ENCODE data around the gene SH2D1B. TPM values are rescaled to one million over a fixed set of nuclear protein-coding genes. Genes with fewer than 3 reads are reported as not detected.

The SH2D1B gene
- total RNA-seq, 3 donors from 2014 or later (not counting 1 experiment from before 2014, with no cell fraction given), result 133 to 250 (median 143) TPM

- H3K27me3 Mint-ChIP-seq (ENCODE audit: low read depth in 2 of 2), result no peaks in the 10 kb centered on the region
- ATAC-seq (no peak), DNase-seq (no peak)
- H3K4me3 Mint-ChIP-seq, result no peak overlapping the region
- no peaks in the 10 kb centered on the region for H3K36me3 ChIP-seq (ENCODE audit: control insufficient read depth, insufficient read depth, low read length)
- H3K4me3 ChIP-seq (ENCODE audit: low read length), result no peak overlapping the region
- intact Hi-C loops (cut with micrococcal nuclease), result no loop called here
- H3K9me3 Mint-ChIP-seq, result no peaks in the 10 kb centered on the region
- peaks cover 11 to 16% of the 10 kb centered on the region in 2 donors for H3K4me1 Mint-ChIP-seq
- H3K27me3 ChIP-seq (ENCODE audit: control insufficient read depth, insufficient read depth, low read length), result no peaks in the 10 kb centered on the region
- H3K36me3 Mint-ChIP-seq, result no peaks in the 10 kb centered on the region
- H3K27ac Mint-ChIP-seq, result no peak overlapping the region
- no peaks in the 10 kb centered on the region for H3K9me3 ChIP-seq (ENCODE audit: control insufficient read depth, insufficient read depth, low read length)
- TF ChIP-seq CTCF (IDR thresholded peaks at IDR 0.05), result no peak
- H3K4me1 ChIP-seq (ENCODE audit: control insufficient read depth, insufficient read depth, low read length), result peaks cover 13% of the 10 kb centered on the region
- H3K27ac ChIP-seq (ENCODE audit: low read length), result no peak overlapping the region
- WGBS (ENCODE audit: insufficient coverage), result 82% methylated on average over 9 of the region's 9 CpGs
Observed at GRCh38 chr1:162374406-162374805, 37.5 kb downstream of the SH2D1B start.

GRCh38 chr1:162373541-162374260 is 38.2 kb downstream of the SH2D1B start:
- Histone ChIP-seq H3K4me3 (ENCODE audit: low read length) (no peak overlapping the region), H3K27ac (ENCODE audit: low read length) (no peak overlapping the region), H3K9me3 (ENCODE audit: control insufficient read depth, insufficient read depth, low read length) (no peaks in the 10 kb centered on the region), H3K4me1 (ENCODE audit: control insufficient read depth, insufficient read depth, low read length) (peaks cover 13% of the 10 kb centered on the region), H3K36me3 (ENCODE audit: control insufficient read depth, insufficient read depth, low read length) (no peaks in the 10 kb centered on the region), H3K27me3 (ENCODE audit: control insufficient read depth, insufficient read depth, low read length) (no peaks in the 10 kb centered on the region)
- Mint-ChIP-seq H3K27ac (no peak overlapping the region), H3K9me3 (no peaks in the 10 kb centered on the region), H3K4me1 (peaks cover 11 to 16% of the 10 kb centered on the region in 2 donors), H3K36me3 (no peaks in the 10 kb centered on the region), H3K4me3 (no peak overlapping the region), H3K27me3 (ENCODE audit: low read depth in 2 of 2) (no peaks in the 10 kb centered on the region)
- no peak for DNase-seq
- intact Hi-C loops (cut with micrococcal nuclease), result no loop called here
- no peak for TF ChIP-seq CTCF (IDR thresholded peaks at IDR 0.05)
- ATAC-seq, result no peak
- whole genome bisulfite sequencing (ENCODE audit: insufficient coverage), result 95% methylated on average over 8 of the region's 8 CpGs

- H3K27ac Mint-ChIP-seq, result no peak overlapping the region
- H3K27me3 ChIP-seq (ENCODE audit: control insufficient read depth, insufficient read depth, low read length), result no peaks in the 10 kb centered on the region
- H3K4me3 ChIP-seq (ENCODE audit: low read length), result no peak overlapping the region
- no peaks in the 10 kb centered on the region for H3K36me3 ChIP-seq (ENCODE audit: control insufficient read depth, insufficient read depth, low read length)
- H3K36me3 Mint-ChIP-seq, result no peaks in the 10 kb centered on the region
- no peak for DNase-seq
- no peak overlapping the region for H3K4me3 Mint-ChIP-seq
- peaks cover 13% of the 10 kb centered on the region for H3K4me1 ChIP-seq (ENCODE audit: control insufficient read depth, insufficient read depth, low read length)
- H3K27me3 Mint-ChIP-seq (ENCODE audit: low read depth in 2 of 2), result no peaks in the 10 kb centered on the region
- 100% methylated on average over 1 of the region's 1 CpG for WGBS (ENCODE audit: insufficient coverage)
- intact Hi-C loops (cut with micrococcal nuclease), result no loop called here
- H3K27ac ChIP-seq (ENCODE audit: low read length), result no peak overlapping the region
- peaks cover 11 to 16% of the 10 kb centered on the region in 2 donors for H3K4me1 Mint-ChIP-seq
- TF ChIP-seq CTCF (IDR thresholded peaks at IDR 0.05), result no peak
- ATAC-seq, result no peak
- no peaks in the 10 kb centered on the region for H3K9me3 Mint-ChIP-seq
- no peaks in the 10 kb centered on the region for H3K9me3 ChIP-seq (ENCODE audit: control insufficient read depth, insufficient read depth, low read length)
Observed at GRCh38 chr1:162373072-162373427, 38.9 kb downstream of the SH2D1B start.
